Ovary (tissue), 3 donors: ENCODE data around the gene CCDC34.

Experiments used
- EP300 ChIP-seq: sonication (generic); formaldehyde crosslinking; IDR thresholded peaks from one replicate; pipeline ENCODE4 v1.6.1; 2017; ENCODE audit warnings: antibody characterized with exemption
- POLR2A ChIP-seq: fragments of 450-650 bp; IDR thresholded peaks from one replicate; pipeline ENCODE4 v1.6.1; 2017; ENCODE audit warnings: antibody characterized with exemption, mild to moderate bottlenecking, moderate library complexity
- TF ChIP-seq, protein P1 (sequence below), 3 donors: fragments of 450-650 bp in 2 of 3; fragments of 200-600 bp in 1 of 3; IDR thresholded peaks; one replicate each; pipeline versions ENCODE4 v1.5.1 to v1.8.0; 2016 to 2022; ENCODE audit warnings: antibody characterized with exemption in 3 of 3, mild to moderate bottlenecking in 1 of 3
- donor health status: DM: no; HTN: no; CAD: no.

DNA sequence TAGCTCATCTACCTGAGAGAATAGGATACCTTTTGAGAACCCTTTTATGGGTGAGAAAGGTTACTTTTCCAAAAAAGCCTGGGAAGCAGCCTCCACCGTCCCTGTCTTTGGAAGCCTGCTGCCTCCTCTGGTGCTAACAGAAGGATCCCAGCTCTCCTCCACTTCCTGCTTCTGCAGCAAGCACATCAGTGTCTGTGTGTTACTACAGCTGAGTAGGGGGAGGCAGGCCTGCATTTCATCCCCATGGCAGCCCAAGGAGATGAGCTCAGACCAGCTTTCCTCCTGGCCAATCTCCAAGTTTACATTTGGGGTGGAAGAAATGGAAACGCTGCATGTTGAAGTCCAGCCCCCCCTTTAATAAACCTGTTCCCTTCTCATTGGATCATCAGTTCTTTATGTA lies 7.4 kb upstream of the CCDC34 start:
- TF ChIP-seq, protein P1, sequence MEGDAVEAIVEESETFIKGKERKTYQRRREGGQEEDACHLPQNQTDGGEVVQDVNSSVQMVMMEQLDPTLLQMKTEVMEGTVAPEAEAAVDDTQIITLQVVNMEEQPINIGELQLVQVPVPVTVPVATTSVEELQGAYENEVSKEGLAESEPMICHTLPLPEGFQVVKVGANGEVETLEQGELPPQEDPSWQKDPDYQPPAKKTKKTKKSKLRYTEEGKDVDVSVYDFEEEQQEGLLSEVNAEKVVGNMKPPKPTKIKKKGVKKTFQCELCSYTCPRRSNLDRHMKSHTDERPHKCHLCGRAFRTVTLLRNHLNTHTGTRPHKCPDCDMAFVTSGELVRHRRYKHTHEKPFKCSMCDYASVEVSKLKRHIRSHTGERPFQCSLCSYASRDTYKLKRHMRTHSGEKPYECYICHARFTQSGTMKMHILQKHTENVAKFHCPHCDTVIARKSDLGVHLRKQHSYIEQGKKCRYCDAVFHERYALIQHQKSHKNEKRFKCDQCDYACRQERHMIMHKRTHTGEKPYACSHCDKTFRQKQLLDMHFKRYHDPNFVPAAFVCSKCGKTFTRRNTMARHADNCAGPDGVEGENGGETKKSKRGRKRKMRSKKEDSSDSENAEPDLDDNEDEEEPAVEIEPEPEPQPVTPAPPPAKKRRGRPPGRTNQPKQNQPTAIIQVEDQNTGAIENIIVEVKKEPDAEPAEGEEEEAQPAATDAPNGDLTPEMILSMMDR (IDR thresholded peaks at IDR 0.05) = no peak
- no peak for TF ChIP-seq POLR2A
- no peak for TF ChIP-seq EP300
